GM21576 (cell line): ENCODE results near the gene ZNF497.
"Not testable (repeated sequence)": the region's sequence is repeated elsewhere in the genome, so short reads cannot be mapped to it uniquely, and the experiment has no call there.

Experiments used
- ATAC-seq: cut with Tn5 transposase; IDR thresholded peaks from one replicate; pipeline ENCODE4 v1.9.1; 2021; ENCODE audit warnings: mild to moderate bottlenecking, moderate library complexity; ENCODE audit not compliant: unreplicated experiment

Gene ZNF497

GRCh38 chr19:58362272-58362994 lies at the start of gene ZNF497:
Gene ZNF497 (minus strand): TSS chr19:58362751. CDS start chr19:58357635, 5,116 bp downstream.
- ATAC-seq: peak; percentile 84

- no peak for ATAC-seq
Measured at GRCh38 chr19:58409010-58409790, 46.6 kb upstream of the ZNF497 start.

GRCh38 chr19:58408152-58409009 lies 45.8 kb upstream of the ZNF497 start, which contains the start of gene ZNF584:
Gene ZNF584 (plus strand): TSS chr19:58408649. CDS start chr19:58409148, 499 bp downstream.
- ATAC-seq: peak; percentile 90

GRCh38 chr19:58407658-58408151 lies 45.2 kb upstream of the ZNF497 start:
- ATAC-seq: no peak

DNA sequence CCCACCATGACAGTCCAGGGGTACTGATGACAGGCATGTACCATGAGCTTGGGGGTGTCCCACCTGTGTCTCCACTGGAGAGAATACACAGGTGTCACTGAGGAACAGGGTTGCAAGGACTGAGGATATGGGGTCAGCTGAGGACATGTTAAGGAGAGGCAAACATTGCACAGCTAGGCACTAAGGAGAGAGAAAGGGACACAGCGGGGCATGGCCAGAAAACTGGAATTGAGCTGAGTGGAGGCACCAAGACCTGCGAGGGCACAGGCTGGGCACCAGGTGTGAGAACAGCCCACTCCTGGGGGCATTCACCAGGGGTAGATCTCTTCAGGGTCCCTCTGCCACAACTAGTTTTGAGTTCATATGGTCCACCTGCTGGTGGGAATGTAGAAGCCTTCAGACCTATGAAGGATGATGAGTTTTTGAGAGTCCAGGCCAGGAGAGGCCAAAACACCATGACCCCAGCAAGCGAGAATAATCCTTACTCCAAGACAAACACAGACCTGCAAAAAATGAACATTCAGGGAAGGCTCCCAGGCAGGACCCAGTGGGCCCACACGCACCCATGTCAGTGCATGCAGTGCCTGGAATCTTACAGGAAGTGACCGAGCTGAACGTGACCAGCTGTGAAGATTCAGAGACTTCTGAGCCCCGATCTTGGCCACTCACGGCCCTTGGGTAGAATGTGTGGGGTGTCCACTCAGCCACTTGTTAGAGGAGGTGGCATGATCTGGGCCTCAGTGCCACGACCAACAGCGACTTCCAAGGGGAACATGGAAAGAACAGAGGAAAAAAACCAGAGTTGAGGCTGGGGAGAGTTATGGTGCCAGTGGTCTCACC lies 44.5 kb upstream of the ZNF497 start:
- ATAC-seq: no peak

GRCh38 chr19:58403920-58404478 lies 41.4 kb upstream of the ZNF497 start:
- not testable (repeated sequence) for ATAC-seq

- ATAC-seq: no peak
Measured at GRCh38 chr19:58401840-58402421, 39.4 kb upstream of the ZNF497 start.

GRCh38 chr19:58400916-58401839 lies 38.6 kb upstream of the ZNF497 start:
- ATAC-seq: peak; percentile 96

DNA sequence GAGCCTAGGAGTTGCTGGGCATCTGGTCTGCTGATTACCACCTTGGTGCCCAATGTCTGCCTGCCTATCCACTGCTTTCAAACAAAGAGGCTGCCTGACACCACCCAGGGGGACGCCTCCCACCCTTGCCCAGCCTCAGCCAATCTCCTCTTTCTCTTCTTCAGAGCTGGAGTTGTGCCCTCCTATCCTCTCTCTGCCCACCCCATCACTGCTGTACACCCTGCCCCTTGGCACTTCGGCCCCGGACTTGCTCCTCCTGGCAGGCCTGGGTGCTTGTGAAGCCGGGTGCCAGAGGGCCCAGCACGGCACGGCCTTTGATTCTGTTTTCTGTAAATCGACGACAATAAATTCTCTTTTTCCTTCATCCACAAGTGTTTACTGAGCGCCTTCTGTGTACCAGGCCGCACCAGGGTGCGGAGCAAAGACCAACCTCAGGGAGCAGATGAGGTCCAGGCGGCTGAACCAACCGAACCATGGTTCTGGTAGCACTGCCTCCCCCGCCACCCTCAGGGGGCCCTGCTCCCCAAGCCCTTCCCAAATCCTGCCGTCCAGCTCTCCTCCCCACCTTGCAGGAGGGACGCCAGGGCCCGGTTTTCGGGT lies 37.9 kb upstream of the ZNF497 start:
- ATAC-seq: no peak

DNA sequence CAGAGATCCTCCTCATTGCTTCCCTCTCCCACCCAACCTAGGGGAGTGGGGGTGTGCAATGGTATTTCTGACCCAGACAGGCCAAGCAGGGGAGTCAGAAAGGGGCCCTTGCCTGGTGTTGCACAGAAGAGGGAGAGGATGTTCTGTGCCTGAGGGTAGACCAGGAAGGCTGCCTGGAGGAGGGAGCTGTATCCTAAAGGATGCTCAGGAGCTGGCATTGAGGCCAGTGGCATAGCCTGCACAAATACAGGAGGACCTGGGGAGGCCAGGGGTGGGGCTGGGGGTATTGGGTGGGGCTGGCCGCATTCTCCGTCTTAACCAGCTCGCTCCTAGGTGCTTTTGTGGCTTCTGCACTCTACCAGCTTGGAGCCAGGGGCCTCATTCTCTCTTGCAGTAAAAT lies 37.4 kb upstream of the ZNF497 start:
- no peak for ATAC-seq

GRCh38 chr19:58398545-58398944 lies 36.0 kb upstream of the ZNF497 start:
- ATAC-seq: no peak

- ATAC-seq: no peak
Measured at GRCh38 chr19:58398087-58398486, 35.5 kb upstream of the ZNF497 start.

GRCh38 chr19:58397533-58398037 lies 35.0 kb upstream of the ZNF497 start:
- no peak for ATAC-seq

GRCh38 chr19:58396691-58397532 lies 34.4 kb upstream of the ZNF497 start:
- no peak for ATAC-seq

DNA sequence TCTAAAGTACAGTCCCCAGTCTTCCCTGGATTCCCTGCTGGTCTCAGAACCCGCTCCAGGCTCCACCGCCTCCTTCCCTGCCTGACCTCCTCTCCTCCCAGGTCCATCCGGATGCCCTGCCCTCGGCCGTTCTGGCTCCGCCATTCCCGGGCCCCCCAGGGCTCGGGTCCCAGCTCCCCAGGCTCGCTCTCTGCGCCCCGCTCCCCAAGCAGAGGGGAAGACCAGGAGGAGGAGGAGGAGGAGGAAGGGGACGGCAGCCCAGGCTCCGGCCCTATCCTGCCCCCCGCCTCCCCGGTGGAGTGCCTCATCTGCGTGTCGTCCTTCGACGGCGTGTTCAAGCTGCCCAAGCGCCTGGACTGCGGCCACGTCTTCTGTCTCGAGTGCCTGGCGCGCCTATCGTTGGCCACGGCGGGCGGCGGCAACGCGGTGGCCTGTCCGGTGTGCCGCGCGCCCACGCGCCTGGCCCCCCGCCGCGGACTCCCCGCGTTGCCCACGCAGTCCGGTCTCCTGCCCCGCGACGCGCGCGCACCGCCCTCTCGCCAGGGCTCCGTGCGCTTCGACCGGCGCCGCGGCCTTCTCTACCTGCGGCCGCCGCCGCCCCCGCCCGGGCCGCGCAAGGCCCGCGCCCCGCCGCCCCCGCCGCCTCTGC lies 33.6 kb upstream of the ZNF497 start:
- no peak for ATAC-seq

- ATAC-seq: no peak
Measured at GRCh38 chr19:58395220-58395978, 32.8 kb upstream of the ZNF497 start, which contains the start of gene RNF225. Gene RNF225 (plus strand): TSS chr19:58395656. CDS start chr19:58396090, 434 bp downstream.
